Liver (tissue), 9 donors: ENCODE measurements around the gene SLC8A1. TPM values are rescaled to one million over a fixed set of nuclear protein-coding genes. Genes with fewer than 3 reads are reported as not detected.

Experiments
- DNase-seq: peaks from one replicate; pipeline ENCODE4 v3.0.0-alpha.2; 2017; ENCODE audit warnings: low spot score
- H3K27ac ChIP-seq, 2 donors: one replicate each; pipeline ENCODE4 v1.7.0; 2013; ENCODE audit warnings: inconsistent platforms in 2 of 2, low read length in 2 of 2, control low read depth in 1 of 2, low read depth in 1 of 2, mild to moderate bottlenecking in 1 of 2
- H3K27me3 ChIP-seq, 4 donors: one replicate each; pipeline versions ENCODE4 v1.6.1 to v1.7.0; 2013; ENCODE audit warnings: low read length in 3 of 4, inconsistent platforms in 1 of 4, mild to moderate bottlenecking in 1 of 4, moderate library complexity in 1 of 4; ENCODE audit not compliant: control insufficient read depth in 4 of 4, insufficient read depth in 4 of 4
- H3K36me3 ChIP-seq, 4 donors: one replicate each; pipeline versions ENCODE4 v1.6.1 to v1.7.0; 2013; ENCODE audit warnings: low read length in 3 of 4, mild to moderate bottlenecking in 3 of 4, low read depth in 1 of 4, moderate library complexity in 1 of 4; ENCODE audit not compliant: control insufficient read depth in 4 of 4, insufficient read depth in 3 of 4
- H3K4me1 ChIP-seq, 4 donors: one replicate each; pipeline versions ENCODE4 v1.6.1 to v1.7.0; 2013; ENCODE audit warnings: low read length in 3 of 4, mild to moderate bottlenecking in 3 of 4, moderate library complexity in 1 of 4; ENCODE audit not compliant: control insufficient read depth in 4 of 4, insufficient read depth in 4 of 4
- H3K4me3 ChIP-seq, 3 donors: one replicate each; pipeline versions ENCODE4 v1.6.1 to v1.7.0; 2013; ENCODE audit warnings: low read length in 3 of 3, control low read depth in 1 of 3, low read depth in 1 of 3, mild to moderate bottlenecking in 1 of 3
- H3K9ac ChIP-seq, 2 donors: one replicate each; pipeline ENCODE4 v1.7.0; 2013; ENCODE audit warnings: low read length in 2 of 2, mild to moderate bottlenecking in 2 of 2, moderate library complexity in 2 of 2, control low read depth in 1 of 2, low read depth in 1 of 2
- H3K9me3 ChIP-seq, 4 donors: one replicate each; pipeline versions ENCODE4 v1.6.1 to v1.7.0; 2013; ENCODE audit warnings: low read length in 3 of 4; ENCODE audit not compliant: control insufficient read depth in 4 of 4
- CTCF ChIP-seq: fragments of 150-350 bp; IDR thresholded peaks from 2 replicates; pipeline ENCODE4 v1.5.1; 2017; ENCODE audit warnings: improper control_type of control experiment, low read depth, low read length; ENCODE audit not compliant: missing input control
- EGR1 ChIP-seq, 2 donors: IDR thresholded peaks; 2 replicates each; pipeline ENCODE4 v1.6.1; 2016 to 2018; ENCODE audit warnings: antibody characterized with exemption in 2 of 2, low read depth in 2 of 2
- FOXA1 ChIP-seq: IDR thresholded peaks from 2 replicates; pipeline ENCODE4 v1.6.1; 2016; ENCODE audit warnings: antibody characterized with exemption
- FOXA2 ChIP-seq: IDR thresholded peaks from 2 replicates; pipeline ENCODE4 v1.6.1; 2016; ENCODE audit warnings: antibody characterized with exemption
- GABPA ChIP-seq, 2 donors: IDR thresholded peaks in 1 of 2; conservative IDR thresholded peaks in 1 of 2; 2 replicates each; pipeline ENCODE4 v1.6.1; 2016; ENCODE audit warnings: antibody characterized with exemption in 2 of 2, mild to moderate bottlenecking in 1 of 2, moderate library complexity in 1 of 2
- HNF4A ChIP-seq, 2 donors: conservative IDR thresholded peaks; 2 replicates each; pipeline ENCODE4 v1.6.1; 2016; ENCODE audit warnings: antibody characterized with exemption in 2 of 2, mild to moderate bottlenecking in 2 of 2
- HNF4G ChIP-seq: IDR thresholded peaks from 2 replicates; pipeline ENCODE4 v1.6.1; 2016; ENCODE audit warnings: antibody characterized with exemption
- JUND ChIP-seq, 2 donors: IDR thresholded peaks; 2 replicates each; pipeline ENCODE4 v1.6.1; 2016; ENCODE audit warnings: antibody characterized with exemption in 2 of 2
- NR2F2 ChIP-seq: IDR thresholded peaks from 2 replicates; pipeline ENCODE4 v1.6.1; 2016; ENCODE audit warnings: antibody characterized with exemption
- RAD21 ChIP-seq, 2 donors: IDR thresholded peaks; 2 replicates each; pipeline ENCODE4 v1.6.1; 2016; ENCODE audit warnings: antibody characterized with exemption in 2 of 2, mild to moderate bottlenecking in 2 of 2
- REST ChIP-seq: IDR thresholded peaks from 2 replicates; pipeline ENCODE4 v1.6.1; 2016; ENCODE audit warnings: antibody characterized with exemption, mild to moderate bottlenecking
- RXRA ChIP-seq, 2 donors: IDR thresholded peaks; 2 replicates each; pipeline ENCODE4 v1.6.1; 2017 to 2018; ENCODE audit warnings: antibody characterized with exemption in 2 of 2, mild to moderate bottlenecking in 1 of 2
- SP1 ChIP-seq: IDR thresholded peaks from 2 replicates; pipeline ENCODE4 v1.6.1; 2018; ENCODE audit warnings: antibody characterized with exemption, mild to moderate bottlenecking
- TAF1 ChIP-seq: conservative IDR thresholded peaks from 2 replicates; pipeline ENCODE4 v1.6.1; 2016; ENCODE audit warnings: antibody characterized with exemption, mild to moderate bottlenecking
- YY1 ChIP-seq: IDR thresholded peaks from 2 replicates; pipeline ENCODE4 v1.6.1; 2016; ENCODE audit warnings: antibody characterized with exemption, mild to moderate bottlenecking
- ZBTB33 ChIP-seq: IDR thresholded peaks from 2 replicates; pipeline ENCODE4 v1.6.1; 2016; ENCODE audit warnings: antibody characterized with exemption
- WGBS: extraction: QIAGEN DNeasy Blood & Tissue Kit; methylation state at CpG from one replicate; pipeline ENCODE4 v1.1.7; 2013; 5-methylcytosine and 5-hydroxymethylcytosine counted together
- polyA plus RNA-seq, 2 donors: library from polyadenylated mRNA; stranded (reverse) in 1 of 2; unstranded in 1 of 2; fragments of 200-250 nt in 1 of 2; fragments of >200 nt in 1 of 2; fragmentation: Nextera tagmentation in 1 of 2; extraction: Ambion mirVana in 1 of 2; gene quantifications; one replicate each; pipeline versions ENCODE4 v1.2.1 to v1.2.3, GENCODE V29; 2013 to 2015
- total RNA-seq, 2 donors: library from RNA; depleted of rRNA; stranded (reverse); fragments of >200 nt; gene quantifications; one replicate each; pipeline ENCODE4 v1.2.3, GENCODE V29; 2014
- TF ChIP-seq, protein P1 (sequence below): IDR thresholded peaks from 2 replicates; pipeline ENCODE4 v1.6.1; 2016; ENCODE audit warnings: antibody characterized with exemption
- TF ChIP-seq, protein P2 (sequence below): IDR thresholded peaks from 2 replicates; pipeline ENCODE4 v1.6.1; 2016; ENCODE audit warnings: antibody characterized with exemption
- donor health status: healthy.
- donor health status: healthy.
- donor health status: healthy.
- donor health status: healthy.
- donor health status: healthy.

SLC8A1 gene
- total and polyA plus RNA-seq, 4 donors = 1.2 to 18.5 (median 8.2) TPM

DNA sequence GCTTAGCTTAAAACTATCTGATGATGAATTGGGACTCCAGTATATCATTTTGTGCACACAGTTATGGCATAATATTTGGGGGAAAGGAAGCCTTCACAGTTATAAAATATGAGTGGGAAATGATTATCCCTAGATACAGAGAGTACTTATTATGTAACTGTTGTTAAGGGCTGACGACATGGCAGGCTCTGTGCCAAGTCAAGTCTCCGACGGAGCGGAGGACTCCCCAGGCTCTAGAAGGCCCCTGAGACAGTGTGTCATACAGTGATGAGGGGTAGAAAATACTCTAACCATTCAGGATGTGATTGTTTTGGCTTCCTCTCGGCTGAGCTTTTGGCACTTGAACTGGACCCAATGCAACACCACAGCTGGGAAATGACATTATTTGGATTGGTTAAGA is 211.8 kb downstream of the SLC8A1 start:
- Histone ChIP-seq H3K4me3 (no peak overlapping the region), H3K36me3 (no peaks in the 10 kb centered on the region), H3K27ac (no peak overlapping the region), H3K9me3 (no peaks in the 10 kb centered on the region), H3K27me3 (no peaks in the 10 kb centered on the region), H3K4me1 (no peaks in the 10 kb centered on the region), H3K9ac (no peak overlapping the region)
- TF ChIP-seq NR2F2 (no peak), TAF1 (no peak), SP1 (no peak), RAD21 (IDR thresholded peaks at IDR 0.05) (no peak), EGR1 (IDR thresholded peaks at IDR 0.05; ENCODE audit: low read depth in 2 of 2) (no peak), CTCF (no peak), FOXA2 (no peak), FOXA1 (no peak), HNF4A (conservative IDR thresholded peaks at IDR 0.05) (no peak), HNF4G (no peak), GABPA (IDR thresholded peaks at IDR 0.05 in 1 of 2, conservative IDR thresholded peaks at IDR 0.05 in 1 of 2) (no peak), YY1 (no peak), RXRA (IDR thresholded peaks at IDR 0.05) (no peak), ZBTB33 (no peak), JUND (IDR thresholded peaks at IDR 0.05) (no peak), REST (no peak)
- TF ChIP-seq, protein P1, sequence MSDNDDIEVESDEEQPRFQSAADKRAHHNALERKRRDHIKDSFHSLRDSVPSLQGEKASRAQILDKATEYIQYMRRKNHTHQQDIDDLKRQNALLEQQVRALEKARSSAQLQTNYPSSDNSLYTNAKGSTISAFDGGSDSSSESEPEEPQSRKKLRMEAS = no peak
- TF ChIP-seq, protein P2, sequence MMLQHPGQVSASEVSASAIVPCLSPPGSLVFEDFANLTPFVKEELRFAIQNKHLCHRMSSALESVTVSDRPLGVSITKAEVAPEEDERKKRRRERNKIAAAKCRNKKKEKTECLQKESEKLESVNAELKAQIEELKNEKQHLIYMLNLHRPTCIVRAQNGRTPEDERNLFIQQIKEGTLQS = no peak
- 52% methylated on average over 5 of the region's 5 CpGs for WGBS
- no peak for DNase-seq
